Measurements from ENCODE around the gene WFIKKN1.

DNA sequence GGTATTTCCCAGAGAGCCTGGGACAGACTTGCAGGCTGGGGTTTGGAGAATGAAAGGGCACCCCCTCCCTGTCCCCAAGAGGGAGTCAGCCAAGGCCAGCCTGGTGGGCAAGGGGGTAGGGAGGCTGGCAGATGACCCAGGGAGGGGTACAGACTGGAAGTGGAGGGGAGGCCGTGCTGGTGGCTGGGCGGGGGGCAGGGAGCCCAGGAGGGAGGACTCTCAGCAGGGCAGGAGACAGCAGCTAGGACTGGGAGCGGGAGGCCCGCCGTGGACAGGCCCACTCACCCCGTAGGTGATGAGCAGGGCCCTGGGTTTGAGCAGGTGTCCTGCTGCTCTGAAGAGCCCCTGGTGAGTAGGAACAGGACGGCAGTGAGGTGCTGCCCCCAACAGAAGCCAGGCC lies 4.2 kb downstream of the WFIKKN1 start:
- TF ChIP-seq, protein P1, sequence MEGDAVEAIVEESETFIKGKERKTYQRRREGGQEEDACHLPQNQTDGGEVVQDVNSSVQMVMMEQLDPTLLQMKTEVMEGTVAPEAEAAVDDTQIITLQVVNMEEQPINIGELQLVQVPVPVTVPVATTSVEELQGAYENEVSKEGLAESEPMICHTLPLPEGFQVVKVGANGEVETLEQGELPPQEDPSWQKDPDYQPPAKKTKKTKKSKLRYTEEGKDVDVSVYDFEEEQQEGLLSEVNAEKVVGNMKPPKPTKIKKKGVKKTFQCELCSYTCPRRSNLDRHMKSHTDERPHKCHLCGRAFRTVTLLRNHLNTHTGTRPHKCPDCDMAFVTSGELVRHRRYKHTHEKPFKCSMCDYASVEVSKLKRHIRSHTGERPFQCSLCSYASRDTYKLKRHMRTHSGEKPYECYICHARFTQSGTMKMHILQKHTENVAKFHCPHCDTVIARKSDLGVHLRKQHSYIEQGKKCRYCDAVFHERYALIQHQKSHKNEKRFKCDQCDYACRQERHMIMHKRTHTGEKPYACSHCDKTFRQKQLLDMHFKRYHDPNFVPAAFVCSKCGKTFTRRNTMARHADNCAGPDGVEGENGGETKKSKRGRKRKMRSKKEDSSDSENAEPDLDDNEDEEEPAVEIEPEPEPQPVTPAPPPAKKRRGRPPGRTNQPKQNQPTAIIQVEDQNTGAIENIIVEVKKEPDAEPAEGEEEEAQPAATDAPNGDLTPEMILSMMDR (IDR thresholded peaks at IDR 0.05; ENCODE audit: low read depth, low read length), result no peak
- TF ChIP-seq EZH2phosphoT487 (IDR thresholded peaks at IDR 0.05; ENCODE audit: low read depth), result no peak
